ENCODE data around the gene EPB41L3. TPM values are rescaled to one million over a fixed set of nuclear protein-coding genes. Genes with fewer than 3 reads are reported as not detected.
"Not testable (repeated sequence)": the region's sequence is repeated elsewhere in the genome, so short reads cannot be mapped to it uniquely, and the experiment has no call there.

The EPB41L3 gene
- polyA plus RNA-seq, 2 of the 4 experiments (the other 2 are of a cell fraction) = 0.46 to 1.00 TPM

- Histone ChIP-seq H3K4me2 (no peak overlapping the region), H3K27ac (no peak overlapping the region), H3K4me3 (no peak overlapping the region), H3K4me1 (no peaks in the 10 kb centered on the region), H3K9me3 (no peaks in the 10 kb centered on the region)
- ChIA-PET CTCF (no interaction called here), POLR2A (no interaction called here)
- FAIRE-seq (no peak), ATAC-seq (no peak), DNase-seq (ENCODE audit: low read depth in 1 of 2, low spot score in 1 of 2) (no peak)
- WGBS (ENCODE audit: missing lambda C conversion rate) = 7% methylated on average over 5 of the region's 5 CpGs
- no peak for TF ChIP-seq USF2 (IDR thresholded peaks at IDR 0.05)
- no peak for TF ChIP-seq POLR2A (IDR thresholded peaks at IDR 0.05; ENCODE audit: low read length)
- TF ChIP-seq CHD2 (IDR thresholded peaks at IDR 0.05; ENCODE audit: low read length, partially characterized antibody) = no peak
- TF ChIP-seq HDAC2 (IDR thresholded peaks at IDR 0.05) = no peak
- TF ChIP-seq BHLHE40 (IDR thresholded peaks at IDR 0.05; ENCODE audit: low read depth, low read length) = no peak
- TF ChIP-seq SREBF2 (IDR thresholded peaks at IDR 0.05) = no peak
- no peak for TF ChIP-seq MAX (IDR thresholded peaks at IDR 0.05)
- no peak for TF ChIP-seq ZC3H11A (IDR thresholded peaks at IDR 0.05)
- no peak for TF ChIP-seq PHF8 (IDR thresholded peaks at IDR 0.05; ENCODE audit: borderline replicate concordance, low read depth)
- no peak for TF ChIP-seq E2F6 (IDR thresholded peaks at IDR 0.05; ENCODE audit: borderline replicate concordance, low read depth)
- TF ChIP-seq TP53 (CRISPR knock-in tag; IDR thresholded peaks at IDR 0.05) = no peak
- no peak for TF ChIP-seq CBX2 (IDR thresholded peaks at IDR 0.05; ENCODE audit: borderline replicate concordance, low read depth)
- TF ChIP-seq GATA3 (IDR thresholded peaks at IDR 0.05; ENCODE audit: borderline replicate concordance) = no peak
- no peak for TF ChIP-seq EP300 (IDR thresholded peaks at IDR 0.05)
- TF ChIP-seq NPAS2 (CRISPR knock-in tag; IDR thresholded peaks at IDR 0.05; ENCODE audit: borderline replicate concordance) = no peak
- no peak for TF ChIP-seq KDM5A (IDR thresholded peaks at IDR 0.05)
- TF ChIP-seq MAZ (IDR thresholded peaks at IDR 0.05; ENCODE audit: borderline replicate concordance, low read depth, low read length) = no peak
- TF ChIP-seq ZSCAN20 (CRISPR knock-in tag; IDR thresholded peaks at IDR 0.05) = no peak
These were observed 38.3 kb upstream of the EPB41L3 start for GRCh38 chr18:5582076-5582475.

GRCh38 chr18:5574843-5575242 lies 31.0 kb upstream of the EPB41L3 start:
- 31% methylated on average over 1 of the region's 1 CpG for WGBS (ENCODE audit: missing lambda C conversion rate)
- CTCF ChIA-PET = interaction anchor here (0.6 kb wide), 1 partner anchor 37 kb away, joined by 3 read pairs; no protein-coding TSS in a partner anchor
- H3K9me3 ChIP-seq = no peaks in the 10 kb centered on the region
- ATAC-seq (no peak), DNase-seq (ENCODE audit: low read depth in 1 of 2, low spot score in 1 of 2) (no peak), FAIRE-seq (no peak)
- TF ChIP-seq HOXB5 (CRISPR knock-in tag; IDR thresholded peaks at IDR 0.05) = no peak
- H3K27ac ChIP-seq = no peak overlapping the region
- H3K4me2 ChIP-seq = no peak overlapping the region
- H3K4me1 ChIP-seq = no peaks in the 10 kb centered on the region
- H3K4me3 ChIP-seq = no peak overlapping the region
- POLR2A ChIA-PET = no interaction called here

- ATAC-seq (no peak), FAIRE-seq (no peak), DNase-seq (ENCODE audit: low read depth in 1 of 2, low spot score in 1 of 2) (no peak)
- no peak overlapping the region for H3K27ac ChIP-seq
- no peaks in the 10 kb centered on the region for H3K4me1 ChIP-seq
- POLR2A ChIA-PET = no interaction called here
- H3K9me3 ChIP-seq = no peaks in the 10 kb centered on the region
- no peak overlapping the region for H3K4me2 ChIP-seq
- 6% methylated on average over 2 of the region's 2 CpGs for WGBS (ENCODE audit: missing lambda C conversion rate)
- TF ChIP-seq FOSL2 (IDR thresholded peaks at IDR 0.05) (no peak), FOSL2 (CRISPR knock-in tag; IDR thresholded peaks at IDR 0.05) (no peak), FOSB (CRISPR knock-in tag; IDR thresholded peaks at IDR 0.05) (no peak), RNF2 (IDR thresholded peaks at IDR 0.05; ENCODE audit: borderline replicate concordance, low read depth) (no peak), E2F6 (IDR thresholded peaks at IDR 0.05; ENCODE audit: borderline replicate concordance, low read depth) (no peak)
- no peak overlapping the region for H3K4me3 ChIP-seq
- CTCF ChIA-PET = no interaction called here
These were observed 27.9 kb upstream of the EPB41L3 start for GRCh38 chr18:5571666-5572065.

GRCh38 chr18:5570613-5571012 lies 26.8 kb upstream of the EPB41L3 start:
- H3K4me2 ChIP-seq; ATAC-seq; CTCF ChIA-PET; H3K4me1 ChIP-seq; H3K9me3 ChIP-seq; H3K4me3 ChIP-seq; POLR2A ChIA-PET; FAIRE-seq; H3K27ac ChIP-seq; DNase-seq (ENCODE audit: low read depth in 1 of 2, low spot score in 1 of 2): not testable (repeated sequence)
- WGBS (ENCODE audit: missing lambda C conversion rate) = 0% methylated on average over 2 of the region's 2 CpGs

All from A549 (cell line).